ENCODE data around the gene VPS8.

VPS8 gene

GRCh38 chr3:185070491-185071286, 258.7 kb downstream of the VPS8 start:
- Mint-ChIP-seq H3K27ac (no peak overlapping the region), H3K36me3 (no peaks in the 10 kb centered on the region), H3K27me3 (no peaks in the 10 kb centered on the region), H3K4me1 (no peaks in the 10 kb centered on the region), H3K4me3 (no peak overlapping the region), H3K9me3 (no peaks in the 10 kb centered on the region)

GRCh38 chr3:185071287-185071800, 259.4 kb downstream of the VPS8 start:
- H3K27me3 Mint-ChIP-seq: no peaks in the 10 kb centered on the region
- no peak overlapping the region for H3K4me3 Mint-ChIP-seq
- no peaks in the 10 kb centered on the region for H3K36me3 Mint-ChIP-seq
- H3K9me3 Mint-ChIP-seq: no peaks in the 10 kb centered on the region
- H3K4me1 Mint-ChIP-seq: no peaks in the 10 kb centered on the region
- H3K27ac Mint-ChIP-seq: no peak overlapping the region

DNA sequence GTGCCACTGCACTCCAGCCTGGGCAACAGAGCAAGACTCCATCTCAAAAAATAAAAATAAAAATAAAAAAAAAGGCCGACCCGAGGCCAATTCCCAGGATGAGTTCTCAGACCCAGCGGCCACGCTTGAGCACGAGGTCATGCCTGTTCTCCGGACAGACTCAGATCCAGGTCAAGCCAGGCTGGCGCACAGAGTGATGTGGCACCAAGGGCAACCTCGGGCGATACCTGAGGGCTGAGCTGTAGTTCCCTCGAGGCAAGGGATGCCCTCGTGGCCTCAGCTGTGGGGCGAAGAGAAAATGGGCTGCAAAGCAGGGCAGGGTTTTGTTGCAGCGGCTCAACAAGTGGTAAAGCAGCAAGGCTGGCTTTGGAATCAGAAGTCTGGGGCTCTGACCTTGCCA, 263.6 kb downstream of the VPS8 start:
- Mint-ChIP-seq H3K9me3 (no peaks in the 10 kb centered on the region), H3K36me3 (no peaks in the 10 kb centered on the region), H3K27ac (no peak overlapping the region), H3K4me3 (no peak overlapping the region), H3K4me1 (no peaks in the 10 kb centered on the region), H3K27me3 (no peaks in the 10 kb centered on the region)

DNA sequence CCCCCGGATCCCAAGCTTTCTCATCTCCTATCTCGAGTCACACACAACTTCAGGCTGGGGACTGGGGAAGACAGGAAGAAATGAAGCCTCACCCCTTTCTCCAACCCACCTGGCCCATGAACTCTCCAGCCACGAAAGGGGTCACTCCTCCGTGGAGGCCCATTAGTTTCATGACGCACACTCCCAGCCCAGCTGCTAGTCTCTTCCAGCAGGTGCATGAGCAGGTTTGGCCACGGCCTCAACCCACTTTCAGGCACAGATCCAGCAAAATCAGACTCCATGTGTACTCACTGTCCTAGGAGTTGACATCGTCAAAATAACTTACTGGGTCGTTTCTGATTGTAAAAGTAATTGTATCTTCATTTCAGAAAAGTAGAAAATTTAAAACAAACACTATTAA, 264.3 kb downstream of the VPS8 start:
- no peak overlapping the region for H3K27ac Mint-ChIP-seq
- H3K4me1 Mint-ChIP-seq: no peaks in the 10 kb centered on the region
- no peaks in the 10 kb centered on the region for H3K9me3 Mint-ChIP-seq
- H3K4me3 Mint-ChIP-seq: no peak overlapping the region
- H3K36me3 Mint-ChIP-seq: no peaks in the 10 kb centered on the region
- H3K27me3 Mint-ChIP-seq: peaks cover 3% of the 10 kb centered on the region

GRCh38 chr3:185079625-185080024, 267.7 kb downstream of the VPS8 start:
- no peaks in the 10 kb centered on the region for H3K36me3 Mint-ChIP-seq
- H3K4me3 Mint-ChIP-seq: no peak overlapping the region
- H3K27me3 Mint-ChIP-seq: peaks cover 3% of the 10 kb centered on the region
- H3K4me1 Mint-ChIP-seq: no peaks in the 10 kb centered on the region
- no peak overlapping the region for H3K27ac Mint-ChIP-seq
- H3K9me3 Mint-ChIP-seq: no peaks in the 10 kb centered on the region

DNA sequence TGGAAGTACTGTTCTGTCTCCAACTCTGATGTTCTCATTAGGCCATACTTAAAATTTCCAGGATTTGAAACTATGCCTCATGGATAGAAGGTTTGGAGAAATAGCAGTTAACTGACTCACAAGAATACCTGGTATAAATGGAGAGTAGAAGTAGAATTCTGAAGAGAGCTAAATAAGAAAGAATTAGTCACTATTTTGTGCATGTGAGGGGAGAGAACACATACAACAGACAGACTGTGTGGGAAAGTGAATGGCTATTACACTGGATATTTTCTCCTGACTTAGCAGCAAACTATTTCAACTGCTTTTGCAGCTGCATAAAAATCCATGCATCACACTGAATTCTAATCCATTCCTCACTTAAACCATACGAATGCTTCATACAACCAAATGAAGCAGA, 269.6 kb downstream of the VPS8 start:
- no peaks in the 10 kb centered on the region for H3K36me3 Mint-ChIP-seq
- no peak overlapping the region for H3K4me3 Mint-ChIP-seq
- no peaks in the 10 kb centered on the region for H3K9me3 Mint-ChIP-seq
- H3K27me3 Mint-ChIP-seq: peaks cover 3% of the 10 kb centered on the region
- no peaks in the 10 kb centered on the region for H3K4me1 Mint-ChIP-seq
- H3K27ac Mint-ChIP-seq: no peak overlapping the region

DNA sequence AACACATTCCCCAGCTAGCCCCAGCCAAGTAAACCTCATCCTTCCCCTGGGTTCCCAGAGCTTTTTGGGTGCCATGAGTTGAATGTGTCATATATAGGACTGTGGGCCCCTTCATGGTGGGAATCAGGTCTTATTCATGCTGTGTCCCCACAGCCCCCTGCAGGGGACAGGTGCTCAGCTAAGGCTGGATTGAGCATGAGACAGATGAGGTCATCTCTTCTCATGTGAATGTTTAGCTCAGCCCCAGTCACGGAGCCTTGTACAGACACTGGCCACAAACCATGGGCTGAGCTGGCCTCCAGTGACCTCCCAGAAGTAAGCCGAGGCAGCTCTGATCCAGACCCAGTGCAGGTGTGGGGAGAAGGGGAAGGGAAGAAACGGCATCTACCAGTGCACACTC, 270.2 kb downstream of the VPS8 start:
- Mint-ChIP-seq H3K9me3 (no peaks in the 10 kb centered on the region), H3K27me3 (peaks cover 3% of the 10 kb centered on the region), H3K4me1 (no peaks in the 10 kb centered on the region), H3K27ac (no peak overlapping the region), H3K4me3 (no peak overlapping the region), H3K36me3 (no peaks in the 10 kb centered on the region)

- Mint-ChIP-seq H3K36me3 (no peaks in the 10 kb centered on the region), H3K27me3 (peaks cover 3% of the 10 kb centered on the region), H3K27ac (no peak overlapping the region), H3K4me1 (no peaks in the 10 kb centered on the region), H3K4me3 (no peak overlapping the region), H3K9me3 (no peaks in the 10 kb centered on the region)
These were observed 270.9 kb downstream of the VPS8 start for GRCh38 chr3:185082829-185083228.

DNA sequence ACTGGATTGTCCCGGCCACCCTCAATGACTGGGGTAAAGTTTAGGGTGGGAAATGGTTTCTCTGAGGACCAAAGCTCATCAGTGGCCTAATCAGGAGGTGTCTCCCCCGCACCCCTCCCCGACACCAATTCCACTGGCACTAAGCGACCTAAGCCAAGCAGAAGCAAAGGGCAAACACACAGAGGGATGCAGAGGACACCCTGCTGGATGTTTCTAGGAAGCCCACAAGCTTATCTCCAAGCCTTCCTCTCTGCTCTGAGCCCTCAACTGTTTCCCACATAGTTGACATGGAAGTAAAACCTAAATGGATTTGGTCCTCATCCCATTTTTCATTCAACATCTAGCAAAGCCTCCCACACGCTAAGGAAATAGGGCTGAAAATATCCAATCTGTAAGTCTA, 272.4 kb downstream of the VPS8 start:
- Mint-ChIP-seq H3K4me1 (no peaks in the 10 kb centered on the region), H3K27me3 (peaks cover 3% of the 10 kb centered on the region), H3K9me3 (no peaks in the 10 kb centered on the region), H3K27ac (no peak overlapping the region), H3K4me3 (no peak overlapping the region), H3K36me3 (no peaks in the 10 kb centered on the region)

DNA sequence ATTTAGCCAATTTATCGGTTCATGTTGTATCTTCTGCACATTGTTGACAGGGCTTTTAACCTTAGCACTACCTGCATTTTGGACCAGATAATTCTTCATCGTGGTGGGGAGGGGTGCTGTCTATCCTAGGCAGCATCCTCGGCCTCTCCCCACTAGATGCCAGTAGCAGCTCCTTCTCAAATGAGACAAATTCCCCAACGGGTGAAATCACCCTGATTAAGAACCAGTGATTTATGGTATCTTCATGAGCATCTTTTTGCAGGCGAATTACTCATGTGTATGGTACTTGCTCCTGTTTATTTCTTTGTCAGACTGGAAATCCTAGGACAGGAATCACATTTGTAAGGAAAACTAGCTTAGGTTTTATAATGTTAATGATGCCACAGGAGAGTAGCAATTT, 272.9 kb downstream of the VPS8 start:
- Mint-ChIP-seq H3K4me3 (no peak overlapping the region), H3K9me3 (no peaks in the 10 kb centered on the region), H3K4me1 (no peaks in the 10 kb centered on the region), H3K27me3 (peaks cover 3% of the 10 kb centered on the region), H3K27ac (no peak overlapping the region), H3K36me3 (no peaks in the 10 kb centered on the region)

GRCh38 chr3:185087419-185087818, 275.5 kb downstream of the VPS8 start:
- no peak overlapping the region for H3K27ac Mint-ChIP-seq
- no peaks in the 10 kb centered on the region for H3K36me3 Mint-ChIP-seq
- H3K27me3 Mint-ChIP-seq: peaks cover 2% of the 10 kb centered on the region
- H3K4me3 Mint-ChIP-seq: no peak overlapping the region
- H3K9me3 Mint-ChIP-seq: no peaks in the 10 kb centered on the region
- no peaks in the 10 kb centered on the region for H3K4me1 Mint-ChIP-seq

- H3K27me3 Mint-ChIP-seq: peaks cover 9% of the 10 kb centered on the region
- no peaks in the 10 kb centered on the region for H3K4me1 Mint-ChIP-seq
These were observed 277.4 kb downstream of the VPS8 start for GRCh38 chr3:185089343-185089742.

GRCh38 chr3:185089751-185090150, 277.8 kb downstream of the VPS8 start:
- no peaks in the 10 kb centered on the region for H3K9me3 Mint-ChIP-seq
- no peak overlapping the region for H3K4me3 Mint-ChIP-seq
- H3K4me1 Mint-ChIP-seq: no peaks in the 10 kb centered on the region
- no peak overlapping the region for H3K27ac Mint-ChIP-seq
- H3K27me3 Mint-ChIP-seq: peaks cover 9% of the 10 kb centered on the region
- H3K36me3 Mint-ChIP-seq: no peaks in the 10 kb centered on the region

More at GRCh38 chr3:185089343-185089742, 277.4 kb downstream of the VPS8 start:
- H3K27ac Mint-ChIP-seq: no peak overlapping the region
- H3K36me3 Mint-ChIP-seq: no peaks in the 10 kb centered on the region
- H3K4me3 Mint-ChIP-seq: no peak overlapping the region
- H3K9me3 Mint-ChIP-seq: no peaks in the 10 kb centered on the region

- H3K27me3 Mint-ChIP-seq: peaks cover 12% of the 10 kb centered on the region
- H3K4me1 Mint-ChIP-seq: no peaks in the 10 kb centered on the region
- H3K4me3 Mint-ChIP-seq: no peak overlapping the region
These were observed 278.8 kb downstream of the VPS8 start for GRCh38 chr3:185090811-185091210.

GRCh38 chr3:185093116-185093515, 281.1 kb downstream of the VPS8 start:
- Mint-ChIP-seq H3K27me3 (peaks cover 12% of the 10 kb centered on the region), H3K4me3 (no peak overlapping the region), H3K4me1 (no peaks in the 10 kb centered on the region), H3K36me3 (no peaks in the 10 kb centered on the region), H3K9me3 (no peaks in the 10 kb centered on the region), H3K27ac (no peak overlapping the region)

More at GRCh38 chr3:185090811-185091210, 278.8 kb downstream of the VPS8 start:
- H3K27ac Mint-ChIP-seq: no peak overlapping the region
- H3K9me3 Mint-ChIP-seq: no peaks in the 10 kb centered on the region
- H3K36me3 Mint-ChIP-seq: no peaks in the 10 kb centered on the region

DNA sequence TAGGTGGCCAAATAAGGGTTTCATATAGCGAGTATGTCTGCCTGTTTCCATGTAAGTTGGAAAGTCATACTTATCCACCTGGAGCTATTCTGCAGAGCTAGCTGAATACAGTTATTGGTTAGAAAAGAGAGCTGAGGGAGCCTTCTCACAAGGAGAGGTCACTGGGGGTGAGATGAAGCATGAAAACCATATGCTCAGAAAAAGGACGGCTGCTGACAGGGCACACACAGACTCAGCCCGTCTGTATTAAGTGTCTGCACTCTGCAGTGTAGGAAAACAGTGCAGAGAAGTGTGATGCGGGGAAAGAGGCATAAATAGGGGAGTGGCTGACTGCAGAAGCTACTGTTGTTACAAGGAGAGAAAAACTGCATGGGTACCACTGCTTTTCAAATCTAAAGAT, 282.7 kb downstream of the VPS8 start:
- Mint-ChIP-seq H3K27me3 (peaks cover 16% of the 10 kb centered on the region), H3K27ac (no peak overlapping the region), H3K9me3 (no peaks in the 10 kb centered on the region), H3K4me3 (no peak overlapping the region), H3K36me3 (peaks cover 2% of the 10 kb centered on the region), H3K4me1 (no peaks in the 10 kb centered on the region)

Data from activated naive CD4-positive, alpha-beta T cell treated with anti-CD3 and anti-CD28 coated beads, Interleukin-2, amount 50 U/mL, for 24 hours (primary cell).